ENCODE data around the gene SH3RF2. TPM values are rescaled to one million over a fixed set of nuclear protein-coding genes. Genes with fewer than 3 reads are reported as not detected.

SH3RF2 gene
- total RNA-seq, 4 donors from 2014 or later = 0.26 to 4.1 (median 1.8) TPM

DNA sequence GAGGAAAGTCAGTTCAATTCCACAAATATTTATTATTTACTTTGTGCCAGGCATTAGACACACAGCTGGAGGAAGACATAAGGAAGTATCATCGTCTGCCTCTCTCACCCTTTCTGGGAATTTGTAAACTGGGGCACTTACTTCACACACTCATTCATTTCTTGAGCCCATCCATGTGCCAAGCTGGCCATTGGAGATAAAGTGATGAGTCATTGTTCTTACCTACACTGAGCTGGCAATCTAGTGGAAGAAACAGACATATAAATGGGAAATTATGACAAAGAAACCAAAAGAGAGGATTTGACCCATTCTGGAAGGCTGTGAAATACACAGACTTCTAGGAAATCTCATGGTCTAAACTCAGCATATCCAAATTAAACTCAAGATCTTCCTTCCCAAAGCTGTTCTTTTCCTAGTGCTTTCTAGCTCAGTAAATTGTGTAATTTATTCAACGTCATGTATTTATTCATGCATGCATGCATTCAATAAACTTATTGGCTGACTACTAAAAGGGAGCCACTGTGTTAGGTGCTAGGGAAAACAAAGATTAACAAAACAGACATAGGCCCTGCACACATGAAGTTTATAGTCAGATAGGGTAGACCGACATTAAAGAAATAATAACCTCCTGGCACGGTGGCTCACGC is 65.3 kb downstream of the SH3RF2 start:
- intact Hi-C loops (cut with DNase I; ENCODE audit: low total_unique reads) = no loop called here
- DNase-seq = no peak
- no peak for TF ChIP-seq POLR2A (IDR thresholded peaks at IDR 0.05)
- TF ChIP-seq, protein P1, sequence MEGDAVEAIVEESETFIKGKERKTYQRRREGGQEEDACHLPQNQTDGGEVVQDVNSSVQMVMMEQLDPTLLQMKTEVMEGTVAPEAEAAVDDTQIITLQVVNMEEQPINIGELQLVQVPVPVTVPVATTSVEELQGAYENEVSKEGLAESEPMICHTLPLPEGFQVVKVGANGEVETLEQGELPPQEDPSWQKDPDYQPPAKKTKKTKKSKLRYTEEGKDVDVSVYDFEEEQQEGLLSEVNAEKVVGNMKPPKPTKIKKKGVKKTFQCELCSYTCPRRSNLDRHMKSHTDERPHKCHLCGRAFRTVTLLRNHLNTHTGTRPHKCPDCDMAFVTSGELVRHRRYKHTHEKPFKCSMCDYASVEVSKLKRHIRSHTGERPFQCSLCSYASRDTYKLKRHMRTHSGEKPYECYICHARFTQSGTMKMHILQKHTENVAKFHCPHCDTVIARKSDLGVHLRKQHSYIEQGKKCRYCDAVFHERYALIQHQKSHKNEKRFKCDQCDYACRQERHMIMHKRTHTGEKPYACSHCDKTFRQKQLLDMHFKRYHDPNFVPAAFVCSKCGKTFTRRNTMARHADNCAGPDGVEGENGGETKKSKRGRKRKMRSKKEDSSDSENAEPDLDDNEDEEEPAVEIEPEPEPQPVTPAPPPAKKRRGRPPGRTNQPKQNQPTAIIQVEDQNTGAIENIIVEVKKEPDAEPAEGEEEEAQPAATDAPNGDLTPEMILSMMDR (IDR thresholded peaks at IDR 0.05) = no peak

GRCh38 chr5:146002491-146002890 is 66.1 kb downstream of the SH3RF2 start:
- Histone ChIP-seq H3K36me3 (no peaks in the 10 kb centered on the region), H3K4me3 (no peak overlapping the region), H3K4me1 (no peaks in the 10 kb centered on the region), H3K27ac (no peak overlapping the region), H3K27me3 (no peaks in the 10 kb centered on the region), H3K9me3 (no peaks in the 10 kb centered on the region)
- TF ChIP-seq POLR2A (IDR thresholded peaks at IDR 0.05) = no peak
- TF ChIP-seq, protein P1 (IDR thresholded peaks at IDR 0.05) = no peak
- intact Hi-C loops (cut with DNase I; ENCODE audit: low total_unique reads) = no loop called here
- DNase-seq = no peak

More for the DNA sequence above, 65.3 kb downstream of the SH3RF2 start:
- no peaks in the 10 kb centered on the region for H3K9me3 ChIP-seq
- H3K27me3 ChIP-seq = no peaks in the 10 kb centered on the region
- H3K27ac ChIP-seq = no peak overlapping the region
- H3K4me3 ChIP-seq = no peak overlapping the region
- H3K4me1 ChIP-seq = no peaks in the 10 kb centered on the region
- no peaks in the 10 kb centered on the region for H3K36me3 ChIP-seq

GRCh38 chr5:146003852-146004251 is 67.5 kb downstream of the SH3RF2 start:
- Histone ChIP-seq H3K36me3 (no peaks in the 10 kb centered on the region), H3K9me3 (no peaks in the 10 kb centered on the region), H3K4me1 (no peaks in the 10 kb centered on the region), H3K4me3 (no peak overlapping the region), H3K27ac (no peak overlapping the region), H3K27me3 (no peaks in the 10 kb centered on the region)
- TF ChIP-seq POLR2A (IDR thresholded peaks at IDR 0.05) = no peak
- TF ChIP-seq, protein P1 (IDR thresholded peaks at IDR 0.05) = no peak
- no peak for DNase-seq
- intact Hi-C loops (cut with DNase I; ENCODE audit: low total_unique reads) = no loop called here

DNA sequence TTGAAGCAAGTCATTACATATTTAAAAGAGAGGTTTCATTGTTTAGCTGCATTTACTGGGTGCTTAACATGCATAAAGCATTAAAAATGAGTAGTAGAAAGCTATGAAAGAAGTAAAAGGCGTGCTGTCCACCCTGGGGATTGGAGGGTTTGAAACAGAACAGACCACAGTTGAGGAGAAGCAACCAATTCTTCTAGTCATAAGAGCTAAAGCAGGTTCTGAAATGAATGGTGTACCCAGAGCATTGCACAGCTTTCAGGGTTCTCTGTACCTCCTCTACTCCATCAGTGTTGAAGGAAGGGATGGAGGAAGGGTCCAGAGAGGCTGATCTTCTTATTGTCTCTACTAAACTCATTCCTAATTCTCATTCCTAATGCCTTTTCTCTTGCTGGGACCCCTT is 68.9 kb downstream of the SH3RF2 start:
- H3K27me3 ChIP-seq = no peaks in the 10 kb centered on the region
- intact Hi-C loops (cut with DNase I; ENCODE audit: low total_unique reads) = no loop called here
- DNase-seq = no peak
- no peaks in the 10 kb centered on the region for H3K4me1 ChIP-seq
- no peak overlapping the region for H3K4me3 ChIP-seq
- H3K27ac ChIP-seq = no peak overlapping the region
- H3K9me3 ChIP-seq = no peaks in the 10 kb centered on the region
- TF ChIP-seq, protein P1 (IDR thresholded peaks at IDR 0.05) = no peak
- no peak for TF ChIP-seq POLR2A (IDR thresholded peaks at IDR 0.05)
- H3K36me3 ChIP-seq = no peaks in the 10 kb centered on the region

GRCh38 chr5:146005723-146006122 is 69.3 kb downstream of the SH3RF2 start:
- DNase-seq = no peak
- Histone ChIP-seq H3K27me3 (no peaks in the 10 kb centered on the region), H3K27ac (no peak overlapping the region), H3K9me3 (no peaks in the 10 kb centered on the region), H3K4me1 (no peaks in the 10 kb centered on the region), H3K36me3 (no peaks in the 10 kb centered on the region), H3K4me3 (no peak overlapping the region)
- TF ChIP-seq POLR2A (IDR thresholded peaks at IDR 0.05) = no peak
- TF ChIP-seq, protein P1 (IDR thresholded peaks at IDR 0.05) = no peak
- intact Hi-C loops (cut with DNase I; ENCODE audit: low total_unique reads) = no loop called here

All from uterus (tissue), 4 donors.